Breast epithelium (tissue), 3 donors: ENCODE results near the gene ZBTB39.

ENCODE experiments used
- CTCF ChIP-seq, 3 donors: fragments of 450-650 bp; IDR thresholded peaks; one replicate each; pipeline ENCODE4 v1.5.1; 2016 to 2017; ENCODE audit warnings: antibody characterized with exemption in 3 of 3, mild to moderate bottlenecking in 3 of 3, moderate library complexity in 3 of 3
- POLR2AphosphoS5 ChIP-seq, 3 donors: sonication (generic); formaldehyde crosslinking; IDR thresholded peaks; one replicate each; pipeline ENCODE4 v1.6.1; 2017; ENCODE audit warnings: antibody characterized with exemption in 3 of 3

- TF ChIP-seq POLR2AphosphoS5 (IDR thresholded peaks at IDR 0.05) (no peak), CTCF (IDR thresholded peaks at IDR 0.05) (no peak)
Observed at GRCh38 chr12:57046086-57046791, 39.9 kb upstream of the ZBTB39 start.
